Liver (tissue), 9 donors: ENCODE results near the gene RAD50. TPM values are rescaled to one million over a fixed set of nuclear protein-coding genes. Genes with fewer than 3 reads are reported as not detected.

Experiments used
- DNase-seq: peaks from one replicate; pipeline ENCODE4 v3.0.0-alpha.2; 2017; ENCODE audit warnings: low spot score
- H3K27ac ChIP-seq, 2 donors: one replicate each; pipeline ENCODE4 v1.7.0; 2013; ENCODE audit warnings: inconsistent platforms in 2 of 2, low read length in 2 of 2, control low read depth in 1 of 2, low read depth in 1 of 2, mild to moderate bottlenecking in 1 of 2
- H3K27me3 ChIP-seq, 4 donors: one replicate each; pipeline versions ENCODE4 v1.6.1 to v1.7.0; 2013; ENCODE audit warnings: low read length in 3 of 4, inconsistent platforms in 1 of 4, mild to moderate bottlenecking in 1 of 4, moderate library complexity in 1 of 4; ENCODE audit not compliant: control insufficient read depth in 4 of 4, insufficient read depth in 4 of 4
- H3K36me3 ChIP-seq, 4 donors: one replicate each; pipeline versions ENCODE4 v1.6.1 to v1.7.0; 2013; ENCODE audit warnings: low read length in 3 of 4, mild to moderate bottlenecking in 3 of 4, low read depth in 1 of 4, moderate library complexity in 1 of 4; ENCODE audit not compliant: control insufficient read depth in 4 of 4, insufficient read depth in 3 of 4
- H3K4me1 ChIP-seq, 4 donors: one replicate each; pipeline versions ENCODE4 v1.6.1 to v1.7.0; 2013; ENCODE audit warnings: low read length in 3 of 4, mild to moderate bottlenecking in 3 of 4, moderate library complexity in 1 of 4; ENCODE audit not compliant: control insufficient read depth in 4 of 4, insufficient read depth in 4 of 4
- H3K4me3 ChIP-seq, 3 donors: one replicate each; pipeline versions ENCODE4 v1.6.1 to v1.7.0; 2013; ENCODE audit warnings: low read length in 3 of 3, control low read depth in 1 of 3, low read depth in 1 of 3, mild to moderate bottlenecking in 1 of 3
- H3K9ac ChIP-seq, 2 donors: one replicate each; pipeline ENCODE4 v1.7.0; 2013; ENCODE audit warnings: low read length in 2 of 2, mild to moderate bottlenecking in 2 of 2, moderate library complexity in 2 of 2, control low read depth in 1 of 2, low read depth in 1 of 2
- H3K9me3 ChIP-seq, 4 donors: one replicate each; pipeline versions ENCODE4 v1.6.1 to v1.7.0; 2013; ENCODE audit warnings: low read length in 3 of 4; ENCODE audit not compliant: control insufficient read depth in 4 of 4
- ATF3 ChIP-seq: IDR thresholded peaks from 2 replicates; pipeline ENCODE4 v1.6.1; 2016; ENCODE audit warnings: antibody characterized with exemption
- CTCF ChIP-seq: fragments of 150-350 bp; IDR thresholded peaks from 2 replicates; pipeline ENCODE4 v1.5.1; 2017; ENCODE audit warnings: improper control_type of control experiment, low read depth, low read length; ENCODE audit not compliant: missing input control
- EGR1 ChIP-seq, 2 donors: IDR thresholded peaks; 2 replicates each; pipeline ENCODE4 v1.6.1; 2016 to 2018; ENCODE audit warnings: antibody characterized with exemption in 2 of 2, low read depth in 2 of 2
- FOXA1 ChIP-seq: IDR thresholded peaks from 2 replicates; pipeline ENCODE4 v1.6.1; 2016; ENCODE audit warnings: antibody characterized with exemption
- FOXA2 ChIP-seq: IDR thresholded peaks from 2 replicates; pipeline ENCODE4 v1.6.1; 2016; ENCODE audit warnings: antibody characterized with exemption
- GABPA ChIP-seq, 2 donors: IDR thresholded peaks in 1 of 2; conservative IDR thresholded peaks in 1 of 2; 2 replicates each; pipeline ENCODE4 v1.6.1; 2016; ENCODE audit warnings: antibody characterized with exemption in 2 of 2, mild to moderate bottlenecking in 1 of 2, moderate library complexity in 1 of 2
- HNF4A ChIP-seq, 2 donors: conservative IDR thresholded peaks; 2 replicates each; pipeline ENCODE4 v1.6.1; 2016; ENCODE audit warnings: antibody characterized with exemption in 2 of 2, mild to moderate bottlenecking in 2 of 2
- HNF4G ChIP-seq: IDR thresholded peaks from 2 replicates; pipeline ENCODE4 v1.6.1; 2016; ENCODE audit warnings: antibody characterized with exemption
- JUND ChIP-seq, 2 donors: IDR thresholded peaks; 2 replicates each; pipeline ENCODE4 v1.6.1; 2016; ENCODE audit warnings: antibody characterized with exemption in 2 of 2
- MAX ChIP-seq: IDR thresholded peaks from 2 replicates; pipeline ENCODE4 v1.6.1; 2016; ENCODE audit warnings: antibody characterized with exemption
- NR2F2 ChIP-seq: IDR thresholded peaks from 2 replicates; pipeline ENCODE4 v1.6.1; 2016; ENCODE audit warnings: antibody characterized with exemption
- RAD21 ChIP-seq, 2 donors: IDR thresholded peaks; 2 replicates each; pipeline ENCODE4 v1.6.1; 2016; ENCODE audit warnings: antibody characterized with exemption in 2 of 2, mild to moderate bottlenecking in 2 of 2
- REST ChIP-seq: IDR thresholded peaks from 2 replicates; pipeline ENCODE4 v1.6.1; 2016; ENCODE audit warnings: antibody characterized with exemption, mild to moderate bottlenecking
- RXRA ChIP-seq, 2 donors: IDR thresholded peaks; 2 replicates each; pipeline ENCODE4 v1.6.1; 2017 to 2018; ENCODE audit warnings: antibody characterized with exemption in 2 of 2, mild to moderate bottlenecking in 1 of 2
- SP1 ChIP-seq: IDR thresholded peaks from 2 replicates; pipeline ENCODE4 v1.6.1; 2018; ENCODE audit warnings: antibody characterized with exemption, mild to moderate bottlenecking
- TAF1 ChIP-seq: conservative IDR thresholded peaks from 2 replicates; pipeline ENCODE4 v1.6.1; 2016; ENCODE audit warnings: antibody characterized with exemption, mild to moderate bottlenecking
- YY1 ChIP-seq: IDR thresholded peaks from 2 replicates; pipeline ENCODE4 v1.6.1; 2016; ENCODE audit warnings: antibody characterized with exemption, mild to moderate bottlenecking
- ZBTB33 ChIP-seq: IDR thresholded peaks from 2 replicates; pipeline ENCODE4 v1.6.1; 2016; ENCODE audit warnings: antibody characterized with exemption
- WGBS: extraction: QIAGEN DNeasy Blood & Tissue Kit; methylation state at CpG from one replicate; pipeline ENCODE4 v1.1.7; 2013; 5-methylcytosine and 5-hydroxymethylcytosine counted together
- polyA plus RNA-seq, 2 donors: library from polyadenylated mRNA; stranded (reverse) in 1 of 2; unstranded in 1 of 2; fragments of 200-250 nt in 1 of 2; fragments of >200 nt in 1 of 2; fragmentation: Nextera tagmentation in 1 of 2; extraction: Ambion mirVana in 1 of 2; gene quantifications; one replicate each; pipeline versions ENCODE4 v1.2.1 to v1.2.3, GENCODE V29; 2013 to 2015
- total RNA-seq, 2 donors: library from RNA; depleted of rRNA; stranded (reverse); fragments of >200 nt; gene quantifications; one replicate each; pipeline ENCODE4 v1.2.3, GENCODE V29; 2014
- donor health status: healthy.
- donor health status: healthy.
- donor health status: healthy.
- donor health status: healthy.
- donor health status: healthy.

RAD50 gene
- total and polyA plus RNA-seq, 4 donors: 6.1 to 18.7 (median 14.9) TPM

- H3K9me3 ChIP-seq: no peaks in the 10 kb centered on the region
- TF ChIP-seq SP1 (no peak), HNF4A (conservative IDR thresholded peaks at IDR 0.05) (no peak), EGR1 (IDR thresholded peaks at IDR 0.05; ENCODE audit: low read depth in 2 of 2) (no peak), ATF3 (no peak), FOXA1 (no peak), HNF4G (no peak), CTCF (no peak), RXRA (IDR thresholded peaks at IDR 0.05) (no peak), YY1 (no peak)
- H3K4me1 ChIP-seq: peaks cover 0 to 4% (median 0%) of the 10 kb centered on the region in 4 donors
- H3K27ac ChIP-seq: no peak overlapping the region
- H3K4me3 ChIP-seq: no peak overlapping the region
- H3K9ac ChIP-seq: no peak overlapping the region
- no peak for DNase-seq
- peaks cover 0 to 49% (median 33%) of the 10 kb centered on the region in 4 donors for H3K36me3 ChIP-seq
- H3K27me3 ChIP-seq: no peaks in the 10 kb centered on the region
- WGBS: 90% methylated on average over 4 of the region's 4 CpGs
Observed at GRCh38 chr5:132640613-132641012, 83.8 kb downstream of the RAD50 start.

- Histone ChIP-seq H3K27ac (no peak overlapping the region), H3K9ac (no peak overlapping the region), H3K4me1 (peaks cover 0 to 4% (median 0%) of the 10 kb centered on the region in 4 donors), H3K4me3 (no peak overlapping the region), H3K9me3 (no peaks in the 10 kb centered on the region), H3K27me3 (no peaks in the 10 kb centered on the region), H3K36me3 (peaks cover 0 to 49% (median 33%) of the 10 kb centered on the region in 4 donors)
- no peak for DNase-seq
- TF ChIP-seq FOXA2: no peak
- no peak for TF ChIP-seq GABPA (IDR thresholded peaks at IDR 0.05 in 1 of 2, conservative IDR thresholded peaks at IDR 0.05 in 1 of 2)
- TF ChIP-seq NR2F2: no peak
- TF ChIP-seq JUND (IDR thresholded peaks at IDR 0.05): no peak
- no peak for TF ChIP-seq CTCF
- no peak for TF ChIP-seq RAD21 (IDR thresholded peaks at IDR 0.05)
- TF ChIP-seq FOXA1: no peak
- no peak for TF ChIP-seq EGR1 (IDR thresholded peaks at IDR 0.05; ENCODE audit: low read depth in 2 of 2)
- no peak for TF ChIP-seq HNF4A (conservative IDR thresholded peaks at IDR 0.05)
- no peak for TF ChIP-seq TAF1
- TF ChIP-seq REST: no peak
- no peak for TF ChIP-seq YY1
- TF ChIP-seq MAX: no peak
- no peak for TF ChIP-seq ZBTB33
- no peak for TF ChIP-seq ATF3
- TF ChIP-seq SP1: no peak
- TF ChIP-seq HNF4G: no peak
- no peak for TF ChIP-seq RXRA (IDR thresholded peaks at IDR 0.05)
- 75% methylated on average over 3 of the region's 3 CpGs for WGBS
Observed at GRCh38 chr5:132641241-132641723, 84.5 kb downstream of the RAD50 start.
